Psoas muscle (tissue), 8 donors: ENCODE data around the gene DMRTA2. TPM values are rescaled to one million over a fixed set of nuclear protein-coding genes. Genes with fewer than 3 reads are reported as not detected.
A peak's percentile ranks its signal among the peaks of the same experiment; 100 is the strongest.

Experiments used
- ATAC-seq, 4 donors: fragments of 200-7000 bp; cut with Tn5 transposase; one replicate each; pipeline ENCODE4 v1.9.1; 2020; ENCODE audit warnings: moderate library complexity in 3 of 4, mild to moderate bottlenecking in 2 of 4
- DNase-seq, 2 donors: peaks; one replicate each; pipeline ENCODE4 v3.0.0-alpha.2; 2020
- H3K27ac ChIP-seq: fragments of 200-600 bp; one replicate; pipeline ENCODE4 v1.8.0; 2022
- H3K27me3 ChIP-seq, 3 donors: fragments of 200-600 bp in 1 of 3; one replicate each; pipeline versions ENCODE4 v1.6.1 to v1.8.0; 2013 to 2022; ENCODE audit warnings: low read length in 2 of 3, mild to moderate bottlenecking in 2 of 3, moderate library complexity in 1 of 3; ENCODE audit not compliant: insufficient read depth in 3 of 3
- H3K36me3 ChIP-seq, 2 donors: fragments of 200-600 bp in 1 of 2; one replicate each; pipeline versions ENCODE4 v1.6.1 to v1.8.0; 2013 to 2022; ENCODE audit warnings: low read depth in 1 of 2, mild to moderate bottlenecking in 1 of 2, moderate library complexity in 1 of 2; ENCODE audit not compliant: insufficient read depth in 1 of 2
- H3K4me1 ChIP-seq: fragments of 200-600 bp; one replicate; pipeline ENCODE4 v1.8.0; 2022
- H3K4me3 ChIP-seq: fragments of 200-600 bp; one replicate; pipeline ENCODE4 v1.8.0; 2022; ENCODE audit warnings: mild to moderate bottlenecking
- H3K9me3 ChIP-seq: fragments of 200-600 bp; one replicate; pipeline ENCODE4 v1.8.0; 2022
- WGBS, 3 donors: extraction: QIAGEN DNeasy Blood & Tissue Kit; methylation state at CpG; one replicate each; pipeline versions ENCODE4 v1.1.6 to v1.1.7; 2013; 5-methylcytosine and 5-hydroxymethylcytosine counted together
- intact Hi-C, 2 donors: fragments of 100-400 bp; cut with DNase I; formaldehyde crosslinking; loops; one replicate each; pipeline versions ENCODE4 v1.11.0 to v1.14.2; 2022
- polyA plus RNA-seq, 3 donors: library from polyadenylated mRNA; stranded (reverse); fragments of 200-250 nt; gene quantifications; one replicate each; pipeline ENCODE4 v1.2.3, GENCODE V29; 2013
- total RNA-seq, 4 donors: library from RNA; stranded (reverse); fragmentation: NEBNext Ultra II Directional in 2 of 4; extraction: Animal tissue kit (Norgen Biotek cat#: 25700) in 2 of 4; gene quantifications; one replicate each; pipeline versions ENCODE4 v1.2.1 to v1.2.4, GENCODE V29; 2021 to 2023
- TF ChIP-seq, protein P1 (sequence below): fragments of 200-600 bp; IDR thresholded peaks from one replicate; pipeline ENCODE4 v1.8.0; 2022; ENCODE audit warnings: antibody characterized with exemption
- donor health status: healthy with polysubstance abuse.
- donor health status: DM: no; HTN: no; CAD: no; lungs with moderate emphysema.
- donor health status: Bipolar disorder and iron deficiency.
- donor health status: healthy.
- donor health status: DM: yes; HTN: yes; CAD: no.
- donor health status: DM: no; HTN: no; CAD: no.
- donor health status: DM: no; HTN: no; CAD: no.
- donor health status: DM: yes; HTN: yes; CAD: no.

The DMRTA2 gene
- total and polyA plus RNA-seq, 7 donors, result 0.01 TPM; not detected in 6

DNA sequence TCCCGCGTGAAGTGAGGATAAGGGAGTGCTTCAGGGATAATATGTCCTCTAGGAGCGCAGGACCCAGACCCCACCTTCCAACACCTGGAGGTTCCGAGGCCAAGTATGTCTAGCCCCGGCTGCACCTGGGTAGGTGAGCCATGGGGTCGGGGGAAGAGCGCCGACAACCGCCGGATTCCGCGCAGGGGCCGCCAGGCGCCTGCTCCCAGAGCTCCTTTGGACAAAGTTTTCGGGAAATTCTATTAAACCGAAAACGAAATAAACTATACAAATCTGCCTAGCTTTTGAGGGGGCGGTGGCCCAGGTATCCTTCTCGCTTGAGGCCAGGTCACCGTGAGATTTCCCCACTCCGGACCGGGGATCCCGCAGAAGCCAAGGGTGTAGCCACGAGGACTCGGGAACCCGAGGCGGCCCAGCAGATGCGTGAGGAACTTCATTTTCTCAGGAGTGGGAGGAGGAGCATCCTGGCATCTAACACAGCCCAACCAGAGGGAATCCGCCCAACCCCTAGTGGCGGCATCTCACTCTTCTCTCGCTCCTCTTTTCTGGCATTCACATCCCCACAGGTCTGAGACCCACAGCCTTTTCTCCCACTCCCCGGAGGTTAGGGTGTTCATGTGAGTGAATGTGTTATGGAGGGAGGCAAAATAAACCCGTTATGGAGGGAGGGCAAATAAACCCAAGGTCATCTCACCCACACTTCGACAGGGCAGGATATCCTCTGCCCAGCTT, 2.3 kb upstream of the DMRTA2 start:
- Histone ChIP-seq H3K27me3 (peaks cover 5 to 100% (median 64%) of the 10 kb centered on the region in 3 donors), H3K4me1 (peaks cover 15% of the 10 kb centered on the region)
- intact Hi-C loops, result no loop called here

DNA sequence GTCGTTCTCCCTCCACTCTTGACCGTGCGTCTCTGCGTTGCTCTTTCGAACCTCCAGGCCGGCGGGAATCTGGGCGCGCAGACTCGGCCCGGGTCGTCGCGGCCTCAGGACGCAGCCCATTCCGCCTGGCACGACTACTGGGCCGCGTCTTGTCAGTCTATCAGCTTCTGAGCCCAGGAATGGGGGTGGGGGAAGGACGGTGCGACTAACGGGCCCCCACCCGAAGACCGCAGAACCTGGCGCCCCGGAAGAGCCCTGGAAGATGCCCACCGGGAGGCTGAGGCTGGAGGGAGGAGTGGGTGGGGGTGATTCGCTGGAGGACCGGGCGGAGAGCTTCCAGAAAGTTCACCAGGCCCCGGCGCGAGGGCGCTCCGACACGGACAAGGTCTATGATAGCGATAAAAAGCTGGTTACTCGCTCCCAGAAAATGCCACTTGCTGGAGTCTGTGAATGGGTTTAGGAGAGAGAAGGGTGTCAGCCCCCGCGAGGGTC, 1.7 kb upstream of the DMRTA2 start:
- Histone ChIP-seq H3K4me3 (peak overlapping the region; percentile 55), H3K9me3 (no peaks in the 10 kb centered on the region), H3K27me3 (peaks cover 5 to 100% (median 65%) of the 10 kb centered on the region in 3 donors), H3K36me3 (no peaks in the 10 kb centered on the region), H3K27ac (no peak overlapping the region), H3K4me1 (peaks cover 15% of the 10 kb centered on the region)
- intact Hi-C loops, result no loop called here
- TF ChIP-seq, protein P1, sequence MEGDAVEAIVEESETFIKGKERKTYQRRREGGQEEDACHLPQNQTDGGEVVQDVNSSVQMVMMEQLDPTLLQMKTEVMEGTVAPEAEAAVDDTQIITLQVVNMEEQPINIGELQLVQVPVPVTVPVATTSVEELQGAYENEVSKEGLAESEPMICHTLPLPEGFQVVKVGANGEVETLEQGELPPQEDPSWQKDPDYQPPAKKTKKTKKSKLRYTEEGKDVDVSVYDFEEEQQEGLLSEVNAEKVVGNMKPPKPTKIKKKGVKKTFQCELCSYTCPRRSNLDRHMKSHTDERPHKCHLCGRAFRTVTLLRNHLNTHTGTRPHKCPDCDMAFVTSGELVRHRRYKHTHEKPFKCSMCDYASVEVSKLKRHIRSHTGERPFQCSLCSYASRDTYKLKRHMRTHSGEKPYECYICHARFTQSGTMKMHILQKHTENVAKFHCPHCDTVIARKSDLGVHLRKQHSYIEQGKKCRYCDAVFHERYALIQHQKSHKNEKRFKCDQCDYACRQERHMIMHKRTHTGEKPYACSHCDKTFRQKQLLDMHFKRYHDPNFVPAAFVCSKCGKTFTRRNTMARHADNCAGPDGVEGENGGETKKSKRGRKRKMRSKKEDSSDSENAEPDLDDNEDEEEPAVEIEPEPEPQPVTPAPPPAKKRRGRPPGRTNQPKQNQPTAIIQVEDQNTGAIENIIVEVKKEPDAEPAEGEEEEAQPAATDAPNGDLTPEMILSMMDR, result no peak
- WGBS, 3 donors, result 5% methylated on average over 40 of the region's 40 CpGs
- DNase-seq, result no peak
- no peak for ATAC-seq

More for the DNA sequence above, 2.3 kb upstream of the DMRTA2 start:
- TF ChIP-seq, protein P1, result no peak
- Histone ChIP-seq H3K27ac (no peak overlapping the region), H3K9me3 (no peaks in the 10 kb centered on the region), H3K36me3 (no peaks in the 10 kb centered on the region), H3K4me3 (no peak overlapping the region)
- DNase-seq (no peak), ATAC-seq (no peak)
- 4 to 9% (median 7%) methylated on average over 34 of the region's 34 CpGs for WGBS, 3 donors

DNA sequence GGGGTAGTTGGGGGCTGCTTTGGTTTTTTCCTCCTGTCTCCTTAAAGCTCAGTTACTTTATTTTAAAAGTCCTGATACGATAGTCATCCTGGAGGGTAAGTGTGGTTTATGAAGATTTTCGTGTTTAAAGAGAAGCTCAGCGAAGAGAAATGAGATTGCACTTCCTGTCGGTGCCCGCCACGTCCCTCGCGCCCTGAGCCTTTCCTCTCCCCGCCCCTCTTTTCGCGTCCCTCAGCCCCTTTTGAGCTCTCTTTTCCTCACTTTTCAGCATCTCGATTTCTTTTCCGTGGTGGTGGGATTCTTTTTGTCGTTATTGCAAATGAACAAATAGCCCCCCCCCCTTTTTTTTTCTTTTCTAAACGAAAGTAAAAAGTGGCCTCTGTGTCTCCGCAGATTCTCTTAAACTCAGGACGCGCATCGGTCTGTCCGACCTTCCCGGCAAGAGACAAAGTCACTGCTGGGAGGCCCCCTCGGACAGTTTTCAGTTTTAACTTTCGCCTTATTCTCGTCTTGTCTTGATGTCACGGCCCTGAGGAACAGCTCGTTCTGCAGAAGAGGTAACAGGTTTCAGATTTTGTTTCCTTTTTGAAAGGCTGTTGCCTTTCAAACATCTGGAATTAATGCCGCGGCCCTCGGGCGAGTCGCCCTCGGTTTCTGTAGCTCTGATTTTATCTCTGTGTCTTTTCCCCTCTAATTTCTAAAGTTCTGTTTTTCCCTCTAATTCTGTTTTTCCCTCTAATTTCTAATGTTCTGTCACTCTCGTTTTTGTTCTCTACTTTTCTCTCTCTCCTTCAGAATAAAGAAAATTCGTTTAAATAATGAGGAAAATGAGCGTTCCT, 1.0 kb upstream of the DMRTA2 start:
- Histone ChIP-seq H3K27me3 (peaks cover 5 to 100% (median 71%) of the 10 kb centered on the region in 3 donors), H3K9me3 (no peaks in the 10 kb centered on the region), H3K4me3 (peak overlapping the region; percentile 55), H3K27ac (no peak overlapping the region), H3K36me3 (no peaks in the 10 kb centered on the region), H3K4me1 (peaks cover 15% of the 10 kb centered on the region)
- 3 to 4% (median 4%) methylated on average over 35 of the region's 35 CpGs for WGBS, 3 donors
- no peak for ATAC-seq
- DNase-seq, result no peak
- intact Hi-C loops, result no loop called here
- TF ChIP-seq, protein P1, result no peak

DNA sequence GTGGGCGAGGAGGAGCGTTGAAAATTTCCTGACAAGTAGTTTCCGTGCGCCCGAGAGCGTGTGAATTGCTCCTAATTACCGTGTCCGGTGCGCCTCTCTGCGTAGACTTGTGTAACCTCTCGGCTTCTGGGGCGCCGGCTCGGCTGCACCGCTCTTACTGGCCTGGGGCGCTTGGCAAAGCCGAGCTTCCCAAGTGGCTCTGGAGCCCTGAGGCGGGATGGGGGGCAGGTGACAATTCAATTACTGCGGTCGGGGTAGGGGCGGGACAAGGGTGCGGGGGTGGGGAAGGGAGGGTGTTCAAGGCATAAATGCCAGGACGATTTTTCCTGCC, 392 bp upstream of the DMRTA2 start:
- DNase-seq (no peak), ATAC-seq (peak in 3 of 4 donors; percentile 12 to 31 (median 23))
- H3K4me1 ChIP-seq, result peaks cover 15% of the 10 kb centered on the region

More for the DNA sequence above, 392 bp upstream of the DMRTA2 start:
- intact Hi-C loops, result no loop called here
- Histone ChIP-seq H3K4me3 (peak overlapping the region; percentile 55), H3K36me3 (no peaks in the 10 kb centered on the region), H3K27ac (no peak overlapping the region), H3K9me3 (no peaks in the 10 kb centered on the region), H3K27me3 (peaks cover 5 to 100% (median 76%) of the 10 kb centered on the region in 3 donors)
- WGBS, 3 donors, result 0 to 4% (median 2%) methylated on average over 23 of the region's 23 CpGs
- TF ChIP-seq, protein P1, result no peak
